Activated naive CD4-positive, alpha-beta T cell treated with anti-CD3 and anti-CD28 coated beads, Interleukin-2, amount 10 ng/mL, durations not matched to agents 7 days and 5 days (primary cell): ENCODE measurements around the gene WAC.
"Not testable (repeated sequence)": the region's sequence is repeated elsewhere in the genome, so short reads cannot be mapped to it uniquely, and the experiment has no call there.

Source experiments
- CTCF ChIA-PET: fragments of 350-600 bp; sonication (Branson Sonifier 250); formaldehyde crosslinking; loops from one replicate; lab custom pipeline; 2021; ENCODE audit warnings: antibody characterized with exemption; lab: Charles Lee
- DNase-seq: peaks from one replicate; pipeline ENCODE4 v3.0.0-alpha.2; 2020
- H3K27ac Mint-ChIP-seq: one replicate; pipeline ENCODE4 v1.8.0; 2021; ENCODE audit warnings: mild to moderate bottlenecking, moderate library complexity, mixed read lengths
- H3K27me3 Mint-ChIP-seq: one replicate; pipeline ENCODE4 v1.8.0; 2021; ENCODE audit warnings: mild to moderate bottlenecking, mixed read lengths
- H3K36me3 Mint-ChIP-seq: one replicate; pipeline ENCODE4 v1.8.0; 2021; ENCODE audit warnings: mixed read lengths
- H3K4me1 Mint-ChIP-seq: one replicate; pipeline ENCODE4 v1.8.0; 2021; ENCODE audit warnings: mixed read lengths
- H3K4me3 Mint-ChIP-seq: one replicate; pipeline ENCODE4 v1.8.0; 2021; ENCODE audit warnings: mild to moderate bottlenecking, moderate library complexity, mixed read lengths
- H3K9me3 Mint-ChIP-seq: one replicate; pipeline ENCODE4 v1.8.0; 2021; ENCODE audit warnings: mixed read lengths

Gene WAC

DNA sequence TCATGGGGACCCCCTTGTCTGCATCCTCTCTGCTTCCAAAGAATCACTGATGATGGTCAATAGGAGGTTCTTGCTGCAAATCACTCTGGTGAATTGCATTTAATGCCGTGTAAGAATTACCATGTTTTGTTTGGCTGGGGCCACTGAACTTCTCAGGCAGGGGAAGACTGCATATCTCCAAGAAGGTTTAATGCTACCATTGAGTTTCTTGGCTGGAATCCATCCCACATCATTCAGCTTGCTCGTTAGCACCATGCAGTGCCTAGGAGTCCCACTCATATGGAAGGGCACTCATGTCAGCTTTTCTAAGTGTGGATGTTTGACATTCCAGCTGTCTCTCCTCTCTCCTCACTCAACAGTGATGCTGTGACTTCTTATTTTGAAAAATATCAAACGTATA lies 94.2 kb downstream of the WAC start:
- no peaks in the 10 kb centered on the region for H3K4me1 Mint-ChIP-seq
- no peak overlapping the region for H3K4me3 Mint-ChIP-seq
- peaks cover 9% of the 10 kb centered on the region for H3K36me3 Mint-ChIP-seq
- H3K9me3 Mint-ChIP-seq = no peaks in the 10 kb centered on the region
- CTCF ChIA-PET = interaction anchor here (1.4 to 1.8 kb wide), 2 partner anchors 35 to 365 kb away, joined by 3 to 4 read pairs; no protein-coding TSS in a partner anchor
- H3K27ac Mint-ChIP-seq = no peak overlapping the region
- peaks cover 56% of the 10 kb centered on the region for H3K27me3 Mint-ChIP-seq
- DNase-seq = no peak

DNA sequence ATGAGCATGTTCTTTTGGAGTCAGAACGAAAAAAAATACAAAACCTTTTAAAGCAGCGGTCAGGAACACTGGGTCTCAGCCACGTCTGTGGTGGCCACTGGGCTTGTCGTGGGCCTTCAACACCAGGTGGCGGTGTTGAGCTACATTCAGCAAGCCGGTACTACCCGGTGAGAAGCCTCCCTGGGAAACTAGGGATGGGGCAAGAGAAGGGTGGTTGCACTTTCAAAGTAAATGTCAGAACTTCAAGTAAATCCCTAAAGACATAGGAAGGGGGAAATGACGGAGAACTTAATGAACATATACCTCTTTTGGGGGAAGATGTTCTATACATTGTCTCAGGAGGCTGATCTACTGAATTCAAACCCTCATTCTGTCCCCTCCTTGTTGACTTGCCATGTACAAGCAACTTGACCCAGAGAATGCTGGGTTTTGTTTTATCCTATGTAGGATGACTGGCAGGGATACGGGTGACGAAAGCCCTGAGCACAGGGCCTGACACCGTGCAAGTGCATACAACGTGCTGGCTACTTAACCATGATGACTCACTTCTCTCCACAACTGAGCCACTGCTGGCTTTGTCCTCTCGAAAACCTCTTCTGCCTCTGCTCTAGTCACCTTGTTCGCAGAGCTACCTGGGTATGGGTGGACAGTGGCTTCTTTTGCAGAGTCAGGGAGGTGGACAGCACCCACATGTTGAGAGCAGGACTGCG lies 95.4 kb downstream of the WAC start:
- Mint-ChIP-seq H3K9me3 (no peaks in the 10 kb centered on the region), H3K4me3 (no peak overlapping the region), H3K27ac (no peak overlapping the region), H3K27me3 (peaks cover 59% of the 10 kb centered on the region), H3K4me1 (no peaks in the 10 kb centered on the region), H3K36me3 (peaks cover 5% of the 10 kb centered on the region)
- CTCF ChIA-PET = interaction anchor here (0.8 to 1.7 kb wide), 8 partner anchors 8 to 35 kb away, joined by 3 to 8 read pairs (median 4); no protein-coding TSS in a partner anchor
- peak; percentile 77 for DNase-seq

DNA sequence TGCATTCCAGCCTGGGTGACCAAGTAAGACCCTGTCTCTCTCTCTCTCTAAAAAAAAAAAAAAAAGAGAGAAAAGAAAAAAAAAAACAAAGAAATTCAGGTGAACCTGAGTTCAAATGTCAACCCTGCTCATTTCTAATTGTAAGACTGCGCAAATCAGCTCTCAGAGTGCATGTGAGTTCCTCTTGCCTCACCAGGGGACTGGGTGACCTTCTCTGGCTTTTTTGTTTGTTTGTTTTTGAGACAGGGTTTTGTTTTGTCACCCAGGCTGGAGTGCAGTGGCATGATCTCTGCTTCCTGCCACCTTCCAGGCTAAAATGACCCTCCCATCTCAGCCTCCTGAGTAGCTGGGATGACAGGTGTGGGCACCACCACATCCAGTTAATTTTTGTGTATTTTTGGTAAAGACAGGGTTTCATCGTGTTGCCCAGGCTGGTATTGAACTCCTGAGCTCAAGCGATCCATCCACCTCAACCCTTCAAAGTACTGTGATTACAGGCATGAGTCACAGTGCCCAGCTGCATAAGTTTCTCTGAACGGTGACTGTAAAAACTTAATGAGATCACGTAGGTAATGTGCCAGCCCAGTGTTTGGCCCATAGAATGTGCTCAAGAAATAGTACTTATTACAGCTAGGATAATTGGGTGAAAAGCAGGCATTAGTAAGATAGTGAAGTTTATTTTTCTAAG lies 99.1 kb downstream of the WAC start:
- DNase-seq = no peak
- Mint-ChIP-seq H3K9me3 (no peaks in the 10 kb centered on the region), H3K27me3 (peaks cover 47% of the 10 kb centered on the region), H3K27ac (no peak overlapping the region), H3K4me1 (no peaks in the 10 kb centered on the region), H3K4me3 (no peak overlapping the region), H3K36me3 (no peaks in the 10 kb centered on the region)
- CTCF ChIA-PET = interaction anchor here (0.8 kb wide), 1 partner anchor 17 kb away, joined by 3 read pairs; no protein-coding TSS in a partner anchor

DNA sequence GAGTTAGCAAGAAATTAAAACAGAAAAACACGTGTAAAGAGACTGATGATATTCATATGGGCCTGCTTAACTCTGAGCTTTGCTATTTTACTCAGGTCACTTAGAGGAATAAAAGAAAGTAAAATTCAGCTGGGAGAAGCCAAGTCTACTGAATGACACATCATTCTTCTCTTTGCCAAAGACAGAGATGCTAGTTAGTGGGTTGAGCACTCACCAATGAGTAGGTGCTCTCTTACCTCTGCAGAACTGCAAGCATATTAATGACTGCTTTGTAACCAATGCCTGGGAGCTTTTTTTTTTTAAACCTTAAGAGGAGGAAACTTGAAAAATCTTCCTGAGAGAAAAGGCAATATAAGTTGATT lies 99.6 kb downstream of the WAC start:
- Mint-ChIP-seq H3K27me3 (peaks cover 45% of the 10 kb centered on the region), H3K9me3 (no peaks in the 10 kb centered on the region)
- CTCF ChIA-PET = interaction anchor here (0.8 kb wide), 1 partner anchor 16 kb away, joined by 3 read pairs; no protein-coding TSS in a partner anchor

DNA sequence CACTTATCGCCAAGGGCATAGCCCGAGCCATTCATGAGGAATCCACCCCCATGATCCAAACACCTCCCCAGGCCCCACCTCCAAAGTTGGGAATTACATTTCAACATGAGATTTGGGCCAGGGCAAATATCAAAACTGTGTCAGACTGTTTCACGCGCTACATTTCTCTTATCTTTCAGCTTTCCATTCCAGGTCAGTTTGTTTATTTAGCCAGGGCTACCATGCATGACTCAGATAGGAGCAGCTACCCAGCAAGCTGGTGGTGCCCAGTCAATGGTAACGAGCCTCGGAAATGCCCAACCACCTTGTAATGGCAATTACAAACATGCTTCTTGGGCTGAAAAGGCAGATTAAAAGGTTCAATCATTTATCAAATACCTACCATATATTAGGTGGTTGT lies 100.8 kb downstream of the WAC start:
- Mint-ChIP-seq H3K9me3 (no peaks in the 10 kb centered on the region), H3K27me3 (peaks cover 37% of the 10 kb centered on the region), H3K4me1 (no peaks in the 10 kb centered on the region), H3K36me3 (no peaks in the 10 kb centered on the region), H3K27ac (no peak overlapping the region), H3K4me3 (no peak overlapping the region)
- CTCF ChIA-PET = no interaction called here
- no peak for DNase-seq

More for the DNA sequence above, 99.6 kb downstream of the WAC start:
- no peak overlapping the region for H3K4me3 Mint-ChIP-seq
- no peaks in the 10 kb centered on the region for H3K4me1 Mint-ChIP-seq
- no peaks in the 10 kb centered on the region for H3K36me3 Mint-ChIP-seq
- H3K27ac Mint-ChIP-seq = no peak overlapping the region
- no peak for DNase-seq

DNA sequence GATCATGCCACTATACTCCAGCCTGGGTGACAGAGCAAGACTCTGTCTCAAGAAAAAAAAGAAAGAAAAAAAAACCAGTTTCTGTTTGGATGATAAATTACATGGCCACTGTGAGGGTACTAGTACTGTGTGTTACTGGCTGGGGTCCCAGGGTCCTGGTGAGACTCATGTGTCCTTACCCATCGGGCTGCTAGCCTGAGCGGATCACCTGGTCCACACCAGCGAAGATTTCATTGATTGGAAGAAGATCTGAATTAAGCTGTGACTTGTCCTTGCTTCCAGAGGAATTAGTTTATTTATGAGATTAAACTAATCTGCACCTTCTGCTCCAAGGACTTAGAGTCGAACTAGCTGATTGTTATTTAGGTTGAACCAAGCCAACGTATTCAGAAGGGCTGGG lies 104.4 kb downstream of the WAC start:
- Mint-ChIP-seq H3K4me1 (no peaks in the 10 kb centered on the region), H3K4me3 (no peak overlapping the region), H3K36me3 (no peaks in the 10 kb centered on the region), H3K27ac (no peak overlapping the region), H3K9me3 (no peaks in the 10 kb centered on the region), H3K27me3 (peaks cover 13% of the 10 kb centered on the region)
- DNase-seq = no peak
- CTCF ChIA-PET = no interaction called here

DNA sequence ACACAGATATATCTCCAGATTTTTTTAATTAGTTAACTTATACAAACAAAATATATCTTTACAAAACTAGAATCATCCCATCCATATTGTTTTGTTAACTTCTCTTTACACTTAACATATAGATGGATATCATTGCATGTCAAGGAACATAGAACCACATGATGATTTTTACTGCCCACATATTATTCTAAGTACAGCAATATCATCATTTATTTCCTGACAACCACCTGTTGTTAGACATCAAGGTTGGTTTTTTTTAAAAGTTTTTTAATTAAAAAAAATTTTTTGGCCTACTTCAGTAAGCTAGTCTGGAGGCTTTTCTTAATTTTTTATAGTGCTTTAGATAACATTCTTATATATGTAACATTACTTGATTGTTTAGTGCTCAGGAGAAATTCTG lies 105.5 kb downstream of the WAC start:
- Mint-ChIP-seq H3K36me3 (no peaks in the 10 kb centered on the region), H3K27me3 (peaks cover 10% of the 10 kb centered on the region), H3K4me3 (no peak overlapping the region), H3K27ac (no peak overlapping the region), H3K9me3 (no peaks in the 10 kb centered on the region), H3K4me1 (no peaks in the 10 kb centered on the region)
- DNase-seq = no peak
- CTCF ChIA-PET = no interaction called here

DNA sequence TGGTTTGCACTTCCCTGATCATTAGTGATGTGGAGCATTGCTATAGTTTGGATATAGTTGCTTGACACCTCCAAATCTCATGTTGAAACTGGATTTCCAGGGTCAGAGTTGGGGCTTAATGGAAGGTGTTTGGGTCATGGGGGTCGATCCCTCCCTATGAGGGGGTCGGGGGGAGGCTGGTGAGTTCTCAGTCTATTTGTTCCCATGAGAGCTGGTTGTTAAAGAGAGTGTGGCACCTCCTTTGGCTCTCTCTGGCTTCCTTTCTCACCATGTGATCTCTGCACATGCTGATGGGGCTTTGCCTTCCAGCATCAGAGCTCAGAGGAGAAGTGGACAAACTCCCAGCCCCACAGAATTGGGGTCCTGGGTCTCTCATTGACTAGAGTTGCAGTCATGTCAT lies 107.6 kb downstream of the WAC start:
- H3K4me1 Mint-ChIP-seq = no peaks in the 10 kb centered on the region
- H3K27ac Mint-ChIP-seq = no peak overlapping the region
- no peaks in the 10 kb centered on the region for H3K9me3 Mint-ChIP-seq
- H3K36me3 Mint-ChIP-seq = no peaks in the 10 kb centered on the region
- H3K27me3 Mint-ChIP-seq = peaks cover 11% of the 10 kb centered on the region
- CTCF ChIA-PET = interaction anchor here (1.1 kb wide), 2 partner anchors 12 to 24 kb away, joined by 3 to 4 read pairs; no protein-coding TSS in a partner anchor
- DNase-seq = no peak
- H3K4me3 Mint-ChIP-seq = no peak overlapping the region

DNA sequence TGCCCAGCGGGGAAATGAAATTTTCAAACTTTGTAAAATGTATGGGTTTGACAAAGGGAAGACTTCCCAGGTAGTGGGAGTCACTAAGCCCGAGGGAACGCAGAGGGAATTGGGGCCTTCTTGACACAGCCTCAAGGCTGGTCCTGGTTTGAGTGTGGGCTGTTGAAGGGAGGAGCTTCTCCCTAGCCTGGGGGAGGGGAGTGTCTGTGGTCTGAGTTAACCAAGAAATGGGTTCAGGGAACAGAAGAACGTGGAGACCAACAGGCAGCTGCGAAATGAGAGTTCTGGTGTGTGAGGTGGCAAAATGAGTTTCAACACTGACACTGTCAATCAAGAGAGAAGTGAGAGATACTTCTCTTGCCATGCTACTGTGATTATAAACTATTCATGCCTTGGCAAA lies 111.7 kb downstream of the WAC start:
- Mint-ChIP-seq H3K4me1 (no peaks in the 10 kb centered on the region), H3K27ac (no peak overlapping the region), H3K9me3 (no peaks in the 10 kb centered on the region)

DNA sequence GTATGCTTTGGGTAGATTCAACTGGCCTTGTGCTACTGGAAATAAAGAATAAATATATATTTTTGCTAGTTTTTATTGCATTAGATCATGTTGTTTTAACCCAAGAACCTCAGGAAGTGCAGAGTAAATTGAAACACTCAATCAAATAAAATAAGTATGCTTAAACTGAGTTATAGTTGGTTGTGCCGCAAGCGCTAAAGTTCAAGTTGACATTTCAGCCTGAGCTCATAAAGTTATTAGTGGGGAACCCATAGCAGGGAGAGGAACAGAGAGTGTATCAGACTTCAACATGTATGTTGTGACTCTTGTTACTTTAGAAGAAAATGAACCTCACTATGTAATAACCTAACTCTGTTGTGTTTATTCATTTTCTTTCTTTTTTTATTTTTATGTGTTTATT lies 119.2 kb downstream of the WAC start:
- DNase-seq = no peak
- no peak overlapping the region for H3K4me3 Mint-ChIP-seq
- H3K36me3 Mint-ChIP-seq = no peaks in the 10 kb centered on the region
- H3K4me1 Mint-ChIP-seq = no peaks in the 10 kb centered on the region
- no peaks in the 10 kb centered on the region for H3K9me3 Mint-ChIP-seq
- CTCF ChIA-PET = no interaction called here
- H3K27me3 Mint-ChIP-seq = peaks cover 6% of the 10 kb centered on the region
- no peak overlapping the region for H3K27ac Mint-ChIP-seq

More for the DNA sequence above, 111.7 kb downstream of the WAC start:
- CTCF ChIA-PET = no interaction called here
- H3K4me3 Mint-ChIP-seq = no peak overlapping the region
- H3K36me3 Mint-ChIP-seq = no peaks in the 10 kb centered on the region
- no peak for DNase-seq
- peaks cover 16% of the 10 kb centered on the region for H3K27me3 Mint-ChIP-seq

DNA sequence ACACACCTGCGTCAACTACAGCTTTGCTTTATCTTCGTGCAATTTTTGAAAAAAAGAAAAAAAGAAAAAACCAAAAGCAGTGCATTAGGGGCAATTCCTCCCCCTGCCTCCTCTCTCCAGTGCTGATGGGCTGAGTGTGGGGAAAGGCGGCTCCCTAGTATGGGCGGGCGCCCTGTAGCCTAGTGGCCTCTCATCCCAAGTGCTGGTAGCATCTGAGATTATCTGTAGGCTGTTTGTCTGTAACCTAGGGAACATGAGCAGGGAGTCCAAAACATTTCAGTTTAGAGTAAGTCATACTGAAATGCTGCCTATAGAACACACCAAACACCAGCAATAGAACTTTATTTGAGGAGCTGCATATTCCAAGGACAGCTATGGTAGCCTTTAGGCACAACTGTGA lies 119.8 kb downstream of the WAC start:
- Mint-ChIP-seq H3K4me3 (no peak overlapping the region), H3K27ac (no peak overlapping the region), H3K27me3 (peaks cover 6% of the 10 kb centered on the region), H3K36me3 (no peaks in the 10 kb centered on the region), H3K4me1 (no peaks in the 10 kb centered on the region), H3K9me3 (no peaks in the 10 kb centered on the region)
- CTCF ChIA-PET = interaction anchor here (1.0 kb wide), 1 partner anchor 11 kb away, joined by 3 read pairs; no protein-coding TSS in a partner anchor
- DNase-seq = no peak

DNA sequence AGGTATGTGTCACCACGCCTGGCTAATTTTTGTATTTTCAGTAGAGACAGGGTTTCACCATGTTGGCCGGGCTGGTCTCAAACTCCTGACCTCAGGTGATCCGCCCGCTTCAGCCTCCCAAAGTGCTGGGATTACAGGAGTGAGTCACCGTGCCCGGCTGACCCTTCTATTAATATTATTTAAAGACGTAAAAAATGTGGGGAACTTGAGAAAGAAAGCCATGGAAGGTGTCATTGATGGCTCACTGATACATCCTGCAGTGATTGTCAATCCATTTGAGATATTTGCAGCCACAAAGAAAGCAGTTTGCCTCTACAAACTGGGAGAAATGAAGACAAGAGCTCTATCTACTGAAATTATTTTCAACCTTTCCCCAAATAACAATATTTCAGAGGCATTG lies 125.9 kb downstream of the WAC start:
- CTCF ChIA-PET, H3K9me3 Mint-ChIP-seq, H3K36me3 Mint-ChIP-seq, H3K4me1 Mint-ChIP-seq, H3K4me3 Mint-ChIP-seq, DNase-seq, H3K27ac Mint-ChIP-seq: not testable (repeated sequence)
- H3K27me3 Mint-ChIP-seq = peaks cover 17% of the 10 kb centered on the region

DNA sequence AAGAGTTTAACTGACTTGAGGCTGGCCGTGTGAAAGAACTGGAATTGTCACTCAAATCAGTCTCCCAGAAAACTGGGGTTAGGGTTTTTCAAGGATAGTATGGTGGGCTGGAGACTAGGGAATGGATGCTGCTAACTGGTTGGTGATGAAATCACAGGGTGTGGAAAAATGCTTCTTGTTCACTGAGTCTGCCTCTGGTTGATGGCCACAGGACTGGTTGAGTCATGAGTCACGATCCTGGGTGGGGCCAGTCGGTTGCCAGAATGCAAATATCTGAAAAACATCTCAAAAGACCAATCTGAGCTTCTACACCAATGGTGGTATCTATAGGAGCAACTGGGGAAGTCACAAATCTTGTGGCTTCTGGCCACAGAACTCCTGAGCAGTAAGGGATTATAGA lies 128.1 kb downstream of the WAC start:
- H3K27me3 Mint-ChIP-seq = peaks cover 31% of the 10 kb centered on the region
- H3K9me3 Mint-ChIP-seq = no peaks in the 10 kb centered on the region
- H3K4me3 Mint-ChIP-seq = no peak overlapping the region
- no peak overlapping the region for H3K27ac Mint-ChIP-seq
- CTCF ChIA-PET = interaction anchor here (0.6 to 1.1 kb wide), 2 partner anchors 33 to 66 kb away, joined by 3 to 5 read pairs; no protein-coding TSS in a partner anchor
- H3K36me3 Mint-ChIP-seq = no peaks in the 10 kb centered on the region
- DNase-seq = no peak
- H3K4me1 Mint-ChIP-seq = no peaks in the 10 kb centered on the region

DNA sequence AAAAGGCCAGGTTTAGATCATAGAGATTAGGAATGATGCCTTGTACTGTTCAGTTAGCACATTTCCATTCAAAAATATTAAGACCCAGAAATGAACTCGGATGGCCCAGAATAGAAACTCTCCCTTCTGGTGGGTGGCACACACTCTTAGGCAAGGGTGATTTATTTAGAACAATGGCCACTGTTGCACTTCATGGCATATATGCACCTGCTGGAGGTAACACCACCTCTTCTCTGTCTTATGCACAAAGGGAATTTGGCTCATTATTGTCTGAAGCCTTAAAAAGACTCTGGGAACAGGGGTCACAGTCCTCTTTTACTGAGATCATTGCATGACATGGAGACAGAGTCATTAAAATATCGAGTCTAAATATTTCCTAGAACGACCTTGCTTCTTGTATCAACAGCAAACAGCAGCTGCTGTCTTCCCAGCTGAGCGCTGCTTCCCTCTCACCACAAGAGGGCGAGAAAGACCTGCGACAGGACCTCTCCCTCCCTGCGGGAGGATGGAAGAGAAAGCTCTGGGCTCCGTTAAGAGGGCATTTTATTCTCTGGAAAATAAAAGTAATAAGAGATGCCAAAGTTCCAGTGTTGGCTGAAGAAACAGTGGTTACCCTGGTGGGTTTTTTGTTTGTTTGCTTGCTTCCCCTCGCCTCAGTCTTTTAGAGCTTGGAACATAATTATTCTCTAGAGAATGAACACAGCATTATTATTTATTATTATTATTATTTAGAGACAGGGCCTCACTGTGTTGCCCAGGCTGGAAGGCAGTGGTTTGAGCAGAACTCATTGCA lies 130.9 kb downstream of the WAC start:
- H3K4me3 Mint-ChIP-seq = no peak overlapping the region
- peaks cover 8% of the 10 kb centered on the region for H3K4me1 Mint-ChIP-seq
- no peak overlapping the region for H3K27ac Mint-ChIP-seq
- no peaks in the 10 kb centered on the region for H3K9me3 Mint-ChIP-seq
- CTCF ChIA-PET = interaction anchor here (0.6 to 1.6 kb wide), 22 partner anchors 11 to 833 kb away, joined by 3 to 27 read pairs (median 4); partner anchors contain the start of gene BAMBI
- peak; percentile 81 for DNase-seq
- no peaks in the 10 kb centered on the region for H3K36me3 Mint-ChIP-seq
- peaks cover 59% of the 10 kb centered on the region for H3K27me3 Mint-ChIP-seq
